KMS-11 (cell line): Measurements from ENCODE around the gene SFPQ.

Experiments
- H2AFZ ChIP-seq: fragments of 200-600 bp; sonication (generic); 2 replicates; pipeline ENCODE4 v1.6.1; 2016; ENCODE audit warnings: antibody characterized with exemption, mixed run types, low read depth
- H3K27ac ChIP-seq: fragments of 200-600 bp; sonication (generic); 2 replicates; pipeline ENCODE4 v1.6.1; 2016; ENCODE audit warnings: mild to moderate bottlenecking, mixed run types
- H3K27me3 ChIP-seq: fragments of 200-600 bp; sonication (generic); 2 replicates; pipeline ENCODE4 v1.6.1; 2017; ENCODE audit warnings: mild to moderate bottlenecking, low read depth, mixed run types, moderate library complexity; ENCODE audit not compliant: insufficient read depth
- H3K36me3 ChIP-seq: fragments of 200-600 bp; sonication (generic); 2 replicates; pipeline ENCODE4 v1.6.1; 2017; ENCODE audit warnings: mild to moderate bottlenecking, mixed run types; ENCODE audit not compliant: insufficient read depth
- H3K4me1 ChIP-seq: fragments of 200-600 bp; sonication (generic); 2 replicates; pipeline ENCODE4 v1.6.1; 2016; ENCODE audit warnings: mild to moderate bottlenecking, low read depth, mixed run types; ENCODE audit not compliant: poor library complexity, severe bottlenecking
- H3K4me2 ChIP-seq: fragments of 200-600 bp; sonication (generic); 2 replicates; pipeline ENCODE4 v1.7.0; 2016; ENCODE audit warnings: mild to moderate bottlenecking, mixed run types
- H3K4me3 ChIP-seq: fragments of 200-600 bp; sonication (generic); IDR thresholded peaks from 2 replicates; pipeline ENCODE4 v1.6.1; 2017; ENCODE audit warnings: low read depth, low read length, mixed read lengths; ENCODE audit not compliant: insufficient read depth
- H3K79me2 ChIP-seq: fragments of 200-600 bp; sonication (generic); 2 replicates; pipeline ENCODE4 v1.6.1; 2016; ENCODE audit warnings: low read depth, mixed run types; ENCODE audit not compliant: insufficient read depth
- H3K9ac ChIP-seq: fragments of 200-600 bp; sonication (generic); 2 replicates; pipeline ENCODE4 v1.6.1; 2016; ENCODE audit warnings: mild to moderate bottlenecking, mixed run types
- H4K20me1 ChIP-seq: fragments of 200-600 bp; sonication (generic); 2 replicates; pipeline ENCODE4 v1.6.1; 2016; ENCODE audit warnings: mild to moderate bottlenecking, mixed run types; ENCODE audit not compliant: insufficient read depth
- TF ChIP-seq, protein P1 (sequence below): fragments of 200-600 bp; sonication (generic); conservative IDR thresholded peaks from 2 replicates; pipeline ENCODE4 v1.6.1; 2017; ENCODE audit warnings: low read depth, mild to moderate bottlenecking, antibody characterized with exemption, low read length, moderate library complexity, mixed read lengths

SFPQ gene

DNA sequence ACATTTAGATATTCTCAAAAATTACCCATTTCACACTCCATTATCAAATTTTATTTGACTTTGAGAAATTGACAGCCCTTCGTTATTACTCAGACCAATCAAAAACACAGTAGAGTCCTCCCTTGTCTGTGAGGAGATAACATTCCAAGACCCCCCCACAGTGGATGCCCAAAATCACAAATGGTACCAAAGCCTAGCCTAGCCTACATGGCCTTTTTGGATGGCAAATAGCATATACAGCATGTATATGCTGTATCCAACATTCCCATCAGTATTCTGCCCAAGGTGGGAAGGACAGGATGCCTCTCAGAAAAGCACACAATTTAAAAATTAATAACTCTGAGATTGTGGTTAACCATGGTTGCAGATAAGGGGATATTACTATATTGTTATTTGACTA lies 17.3 kb downstream of the SFPQ start:
- no peak overlapping the region for H3K4me3 ChIP-seq
- H4K20me1 ChIP-seq, result peaks cover 22% of the 10 kb centered on the region; the same call in 1 of the 2 replicates
- H2AFZ ChIP-seq, result no peak overlapping the region
- no peaks in the 10 kb centered on the region for H3K4me1 ChIP-seq
- TF ChIP-seq, protein P1, sequence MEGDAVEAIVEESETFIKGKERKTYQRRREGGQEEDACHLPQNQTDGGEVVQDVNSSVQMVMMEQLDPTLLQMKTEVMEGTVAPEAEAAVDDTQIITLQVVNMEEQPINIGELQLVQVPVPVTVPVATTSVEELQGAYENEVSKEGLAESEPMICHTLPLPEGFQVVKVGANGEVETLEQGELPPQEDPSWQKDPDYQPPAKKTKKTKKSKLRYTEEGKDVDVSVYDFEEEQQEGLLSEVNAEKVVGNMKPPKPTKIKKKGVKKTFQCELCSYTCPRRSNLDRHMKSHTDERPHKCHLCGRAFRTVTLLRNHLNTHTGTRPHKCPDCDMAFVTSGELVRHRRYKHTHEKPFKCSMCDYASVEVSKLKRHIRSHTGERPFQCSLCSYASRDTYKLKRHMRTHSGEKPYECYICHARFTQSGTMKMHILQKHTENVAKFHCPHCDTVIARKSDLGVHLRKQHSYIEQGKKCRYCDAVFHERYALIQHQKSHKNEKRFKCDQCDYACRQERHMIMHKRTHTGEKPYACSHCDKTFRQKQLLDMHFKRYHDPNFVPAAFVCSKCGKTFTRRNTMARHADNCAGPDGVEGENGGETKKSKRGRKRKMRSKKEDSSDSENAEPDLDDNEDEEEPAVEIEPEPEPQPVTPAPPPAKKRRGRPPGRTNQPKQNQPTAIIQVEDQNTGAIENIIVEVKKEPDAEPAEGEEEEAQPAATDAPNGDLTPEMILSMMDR, result no peak
- no peaks in the 10 kb centered on the region for H3K27me3 ChIP-seq
- H3K27ac ChIP-seq, result no peak overlapping the region
- no peak overlapping the region for H3K4me2 ChIP-seq
- peaks cover 18% of the 10 kb centered on the region; the same call in 1 of the 2 replicates for H3K36me3 ChIP-seq
- H3K9ac ChIP-seq, result no peak overlapping the region
- H3K79me2 ChIP-seq, result peaks cover 2% of the 10 kb centered on the region; the same call in 1 of the 2 replicates

- no peaks in the 10 kb centered on the region for H3K27me3 ChIP-seq
- H3K27ac ChIP-seq, result no peak overlapping the region
- TF ChIP-seq, protein P1, result no peak
- no peaks in the 10 kb centered on the region for H3K79me2 ChIP-seq
- H3K9ac ChIP-seq, result no peak overlapping the region
- H3K36me3 ChIP-seq, result peaks cover 18% of the 10 kb centered on the region; the same call in 1 of the 2 replicates
- H2AFZ ChIP-seq, result no peak overlapping the region
- no peaks in the 10 kb centered on the region for H3K4me1 ChIP-seq
- peaks cover 19% of the 10 kb centered on the region; the same call in 1 of the 2 replicates for H4K20me1 ChIP-seq
- no peak overlapping the region for H3K4me2 ChIP-seq
- no peak overlapping the region for H3K4me3 ChIP-seq
Measured at GRCh38 chr1:35175098-35175576, 17.8 kb downstream of the SFPQ start.

DNA sequence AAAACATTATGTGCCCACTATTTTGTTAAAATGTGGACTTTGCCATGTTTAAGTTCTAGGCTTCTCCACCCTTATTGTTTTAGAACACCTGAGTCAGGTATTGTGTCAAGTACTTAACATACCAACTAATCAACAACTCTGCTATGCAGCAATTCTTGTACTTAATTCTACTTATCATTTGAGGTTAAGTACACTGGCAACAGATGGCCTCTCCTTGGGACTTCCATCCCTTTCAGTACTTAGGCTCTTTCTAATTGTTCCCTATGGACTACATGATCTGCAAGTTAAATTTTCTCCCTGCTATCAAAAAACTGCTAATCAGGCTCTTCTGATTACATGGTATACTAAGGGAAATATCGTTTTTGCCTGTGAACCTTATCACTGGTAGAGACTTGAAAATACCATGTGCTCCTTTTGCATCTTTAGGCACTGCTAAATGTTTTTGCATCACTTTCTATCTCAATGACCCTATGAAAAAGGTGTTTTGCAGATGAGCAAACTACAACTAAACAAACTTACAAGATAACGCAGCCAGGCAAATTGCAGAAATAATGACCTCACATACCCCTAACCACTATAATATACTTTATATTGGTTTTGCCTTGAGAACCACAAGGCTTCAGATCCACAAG lies 18.9 kb downstream of the SFPQ start:
- Histone ChIP-seq H3K4me1 (no peaks in the 10 kb centered on the region), H4K20me1 (0 out of 2 replicates have a peak, but pooled peaks cover 18% of the 10 kb centered on the region), H3K27ac (peak overlapping the region; percentile 5; the same call in 1 of the 2 replicates), H2AFZ (no peak overlapping the region), H3K9ac (no peak overlapping the region), H3K4me3 (no peak overlapping the region), H3K36me3 (peaks cover 18% of the 10 kb centered on the region; the same call in 1 of the 2 replicates), H3K27me3 (no peaks in the 10 kb centered on the region), H3K4me2 (no peak overlapping the region), H3K79me2 (no peaks in the 10 kb centered on the region)
- TF ChIP-seq, protein P1, result no peak

DNA sequence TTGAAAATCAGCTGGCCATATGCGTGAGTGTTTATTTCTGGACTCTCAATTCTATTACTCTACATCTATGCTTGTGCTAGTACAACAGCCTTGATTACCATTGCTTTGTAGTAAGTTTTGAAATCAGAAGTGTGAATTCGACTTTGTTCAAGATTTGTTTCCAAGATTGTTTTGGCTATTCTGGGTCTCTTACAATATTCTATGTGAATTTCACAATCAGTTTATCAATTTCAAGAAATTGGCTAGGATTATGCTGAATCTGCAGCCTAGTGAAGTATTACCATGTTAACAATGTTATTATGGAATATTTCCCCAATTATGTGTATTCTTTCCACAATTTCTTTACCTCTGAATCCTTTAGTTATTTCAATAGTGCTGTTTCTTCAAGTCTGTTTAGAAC lies 19.5 kb downstream of the SFPQ start:
- Histone ChIP-seq H3K27ac (no peak overlapping the region), H2AFZ (no peak overlapping the region), H3K79me2 (no peaks in the 10 kb centered on the region), H3K9ac (no peak overlapping the region), H3K4me3 (no peak overlapping the region), H3K4me1 (no peaks in the 10 kb centered on the region), H4K20me1 (0 out of 2 replicates have a peak, but pooled peaks cover 18% of the 10 kb centered on the region), H3K27me3 (no peaks in the 10 kb centered on the region), H3K36me3 (peaks cover 18% of the 10 kb centered on the region; the same call in 1 of the 2 replicates), H3K4me2 (no peak overlapping the region)
- TF ChIP-seq, protein P1, result no peak
